Fibroblast of lung (primary cell): ENCODE data around the gene PLB1. TPM values are rescaled to one million over a fixed set of nuclear protein-coding genes. Genes with fewer than 3 reads are reported as not detected.

Experiments used
- DNase-seq, 2 donors: peaks; one replicate each; pipeline versions ENCODE4 v3.0.0 to v3.0.0-alpha.2; 2010; ENCODE audit warnings: low read depth in 2 of 2
- H2AFZ ChIP-seq: 2 replicates; pipeline ENCODE4 v1.5.1; 2012; ENCODE audit warnings: low read length, control low read depth, inconsistent platforms
- H3K27ac ChIP-seq: 2 replicates; pipeline ENCODE4 v1.5.1; 2011; ENCODE audit warnings: low read length, control low read depth; ENCODE audit not compliant: insufficient read depth
- H3K27me3 ChIP-seq: 2 replicates; pipeline ENCODE4 v1.5.1; 2011; ENCODE audit warnings: mild to moderate bottlenecking, low read length; ENCODE audit not compliant: control insufficient read depth, insufficient read depth
- H3K36me3 ChIP-seq: 2 replicates; pipeline ENCODE4 v1.5.1; 2011; ENCODE audit warnings: low read length; ENCODE audit not compliant: control insufficient read depth, insufficient read depth
- H3K4me1 ChIP-seq: 2 replicates; pipeline ENCODE4 v1.5.1; 2011; ENCODE audit warnings: low read length; ENCODE audit not compliant: control insufficient read depth, insufficient read depth; ENCODE audit errors: extremely low read depth
- H3K4me2 ChIP-seq: 2 replicates; pipeline ENCODE4 v1.5.1; 2011; ENCODE audit warnings: low read length, control low read depth; ENCODE audit not compliant: insufficient read depth; ENCODE audit errors: extremely low read depth
- H3K4me3 ChIP-seq, 4 experiments: fragments of 200-600 bp in 1 of 4; sonication (generic) in 1 of 4; replicated peaks in 1 of 4; 2 replicates each; pipeline ENCODE4 v1.5.1; 2011 to 2016; ENCODE audit warnings: low read length in 4 of 4, low read depth in 3 of 4, mild to moderate bottlenecking in 3 of 4, control low read depth in 2 of 4, inconsistent platforms in 1 of 4, mixed read lengths in 1 of 4; ENCODE audit not compliant: insufficient read depth in 1 of 4; ENCODE audit errors: control extremely low read depth in 1 of 4
- H3K79me2 ChIP-seq: 2 replicates; pipeline ENCODE4 v1.5.1; 2012; ENCODE audit warnings: mild to moderate bottlenecking, low read length, inconsistent platforms; ENCODE audit not compliant: control insufficient read depth, insufficient read depth
- H3K9ac ChIP-seq: 2 replicates; pipeline ENCODE4 v1.5.1; 2011; ENCODE audit warnings: mild to moderate bottlenecking, low read length, control low read depth; ENCODE audit not compliant: insufficient read depth
- H3K9me3 ChIP-seq: 2 replicates; pipeline ENCODE4 v1.5.1; 2012; ENCODE audit warnings: low read depth, low read length; ENCODE audit not compliant: control insufficient read depth, insufficient read depth
- H4K20me1 ChIP-seq: 2 replicates; pipeline ENCODE4 v1.5.1; 2011; ENCODE audit warnings: low read length; ENCODE audit not compliant: control insufficient read depth, insufficient read depth; ENCODE audit errors: extremely low read depth
- EZH2 ChIP-seq: IDR thresholded peaks from 2 replicates; pipeline ENCODE4 v1.5.1; 2012; ENCODE audit warnings: low read length, control low read depth, mild to moderate bottlenecking; ENCODE audit errors: missing control alignments
- polyA plus RNA-seq, 2 donors: library from polyadenylated mRNA; depleted of rRNA in 1 of 2; stranded (reverse) in 1 of 2; unstranded in 1 of 2; fragments of >200 nt; gene quantifications; 2 replicates each; pipeline ENCODE4 v1.2.1, GENCODE V29; 2011 to 2012; ENCODE audit warnings: missing spikeins in 1 of 2
- total RNA-seq: library from RNA; depleted of rRNA; stranded (reverse); fragments of >200 nt; gene quantifications from 2 replicates; pipeline ENCODE4 v1.2.1, GENCODE V29; 2014
- TF ChIP-seq, protein P1 (sequence below), 2 donors: IDR thresholded peaks in 1 of 2; conservative IDR thresholded peaks in 1 of 2; 1 replicate in 1 of 2; 2 replicates in 1 of 2; pipeline ENCODE4 v1.5.1; 2011 to 2012; ENCODE audit warnings: low read length in 2 of 2, control low read depth in 1 of 2, inconsistent platforms in 1 of 2, low read depth in 1 of 2, mild to moderate bottlenecking in 1 of 2

The PLB1 gene
- total and polyA plus RNA-seq, 2 donors (not counting 1 experiment from before 2014, with no cell fraction given): 0.70 to 1.8 TPM

GRCh38 chr2:28488858-28489575 lies 6.8 kb upstream of the PLB1 start:
- no peak overlapping the region for H3K4me2 ChIP-seq
- TF ChIP-seq EZH2: no peak
- TF ChIP-seq, protein P1, sequence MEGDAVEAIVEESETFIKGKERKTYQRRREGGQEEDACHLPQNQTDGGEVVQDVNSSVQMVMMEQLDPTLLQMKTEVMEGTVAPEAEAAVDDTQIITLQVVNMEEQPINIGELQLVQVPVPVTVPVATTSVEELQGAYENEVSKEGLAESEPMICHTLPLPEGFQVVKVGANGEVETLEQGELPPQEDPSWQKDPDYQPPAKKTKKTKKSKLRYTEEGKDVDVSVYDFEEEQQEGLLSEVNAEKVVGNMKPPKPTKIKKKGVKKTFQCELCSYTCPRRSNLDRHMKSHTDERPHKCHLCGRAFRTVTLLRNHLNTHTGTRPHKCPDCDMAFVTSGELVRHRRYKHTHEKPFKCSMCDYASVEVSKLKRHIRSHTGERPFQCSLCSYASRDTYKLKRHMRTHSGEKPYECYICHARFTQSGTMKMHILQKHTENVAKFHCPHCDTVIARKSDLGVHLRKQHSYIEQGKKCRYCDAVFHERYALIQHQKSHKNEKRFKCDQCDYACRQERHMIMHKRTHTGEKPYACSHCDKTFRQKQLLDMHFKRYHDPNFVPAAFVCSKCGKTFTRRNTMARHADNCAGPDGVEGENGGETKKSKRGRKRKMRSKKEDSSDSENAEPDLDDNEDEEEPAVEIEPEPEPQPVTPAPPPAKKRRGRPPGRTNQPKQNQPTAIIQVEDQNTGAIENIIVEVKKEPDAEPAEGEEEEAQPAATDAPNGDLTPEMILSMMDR (conservative IDR thresholded peaks at IDR 0.05 in 1 of 2, IDR thresholded peaks at IDR 0.05 in 1 of 2; ENCODE audit: low read depth in 1 of 2, low read length in 2 of 2): no peak
- DNase-seq: no peak
- no peaks in the 10 kb centered on the region for H3K79me2 ChIP-seq
- H4K20me1 ChIP-seq: no peaks in the 10 kb centered on the region
- H3K36me3 ChIP-seq: no peaks in the 10 kb centered on the region
- no peaks in the 10 kb centered on the region for H3K9me3 ChIP-seq
- H2AFZ ChIP-seq: no peak overlapping the region
- H3K4me3 ChIP-seq: no peak overlapping the region
- H3K27ac ChIP-seq: no peak overlapping the region
- H3K9ac ChIP-seq: no peak overlapping the region
- H3K4me1 ChIP-seq: no peaks in the 10 kb centered on the region
- peaks cover 29% of the 10 kb centered on the region for H3K27me3 ChIP-seq

DNA sequence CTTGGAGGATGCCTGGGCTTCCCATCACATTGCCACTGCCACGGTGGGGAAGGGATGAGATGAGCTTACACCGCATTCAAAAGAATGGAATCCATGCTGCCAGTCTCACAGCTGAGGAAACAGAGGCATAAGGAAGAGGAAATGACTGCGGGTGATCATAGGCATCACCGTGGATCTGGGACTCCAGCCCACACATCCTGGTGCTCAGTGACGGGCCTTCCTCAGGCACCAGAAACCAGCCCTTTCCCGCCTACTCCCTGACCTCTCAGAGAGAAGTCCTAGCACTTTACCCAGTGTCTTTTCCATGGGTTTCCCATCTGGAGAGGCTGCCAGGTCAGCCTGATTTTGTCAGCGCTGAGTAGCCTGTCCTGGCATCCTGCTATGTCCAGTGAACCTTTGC lies 5.3 kb upstream of the PLB1 start:
- TF ChIP-seq EZH2: no peak
- TF ChIP-seq, protein P1 (conservative IDR thresholded peaks at IDR 0.05 in 1 of 2, IDR thresholded peaks at IDR 0.05 in 1 of 2; ENCODE audit: low read depth in 1 of 2, low read length in 2 of 2): no peak
- H3K4me3 ChIP-seq: no peak overlapping the region
- no peaks in the 10 kb centered on the region for H3K4me1 ChIP-seq
- no peak overlapping the region for H3K4me2 ChIP-seq
- H3K9me3 ChIP-seq: no peaks in the 10 kb centered on the region
- H2AFZ ChIP-seq: no peak overlapping the region
- H3K36me3 ChIP-seq: no peaks in the 10 kb centered on the region
- no peaks in the 10 kb centered on the region for H3K79me2 ChIP-seq
- DNase-seq: no peak
- H4K20me1 ChIP-seq: no peaks in the 10 kb centered on the region
- H3K27ac ChIP-seq: no peak overlapping the region
- H3K27me3 ChIP-seq: peaks cover 32% of the 10 kb centered on the region
- H3K9ac ChIP-seq: no peak overlapping the region

GRCh38 chr2:28492282-28492681 lies 3.6 kb upstream of the PLB1 start:
- Histone ChIP-seq H3K4me3 (no peak overlapping the region), H3K9me3 (no peaks in the 10 kb centered on the region), H3K9ac (no peak overlapping the region), H3K27ac (no peak overlapping the region), H3K79me2 (no peaks in the 10 kb centered on the region), H4K20me1 (no peaks in the 10 kb centered on the region), H3K4me1 (no peaks in the 10 kb centered on the region), H3K36me3 (no peaks in the 10 kb centered on the region), H3K4me2 (no peak overlapping the region), H3K27me3 (peaks cover 27% of the 10 kb centered on the region), H2AFZ (no peak overlapping the region)
- no peak for DNase-seq
- TF ChIP-seq, protein P1 (conservative IDR thresholded peaks at IDR 0.05 in 1 of 2, IDR thresholded peaks at IDR 0.05 in 1 of 2; ENCODE audit: low read depth in 1 of 2, low read length in 2 of 2): no peak
- TF ChIP-seq EZH2: no peak
